Measurements from ENCODE around the gene PSMA2.

GRCh38 chr7:42926204-42926603 is 5.8 kb downstream of the PSMA2 start:
- no peak for TF ChIP-seq CTCF (IDR thresholded peaks at IDR 0.05; ENCODE audit: borderline replicate concordance, extremely low read depth, low read length, poor library complexity, severe bottlenecking)
- TF ChIP-seq EZH2 (IDR thresholded peaks at IDR 0.05; ENCODE audit: borderline replicate concordance, low read depth, low read length, severe bottlenecking) = no peak
